Fibroblast of lung (primary cell): ENCODE results near the gene ANKFN1. TPM values are rescaled to one million over a fixed set of nuclear protein-coding genes. Genes with fewer than 3 reads are reported as not detected.

Experiments
- DNase-seq, 2 donors: peaks; one replicate each; pipeline versions ENCODE4 v3.0.0 to v3.0.0-alpha.2; 2010; ENCODE audit warnings: low read depth in 2 of 2
- H2AFZ ChIP-seq: 2 replicates; pipeline ENCODE4 v1.5.1; 2012; ENCODE audit warnings: low read length, control low read depth, inconsistent platforms
- H3K27ac ChIP-seq: 2 replicates; pipeline ENCODE4 v1.5.1; 2011; ENCODE audit warnings: low read length, control low read depth; ENCODE audit not compliant: insufficient read depth
- H3K27me3 ChIP-seq: 2 replicates; pipeline ENCODE4 v1.5.1; 2011; ENCODE audit warnings: mild to moderate bottlenecking, low read length; ENCODE audit not compliant: control insufficient read depth, insufficient read depth
- H3K36me3 ChIP-seq: 2 replicates; pipeline ENCODE4 v1.5.1; 2011; ENCODE audit warnings: low read length; ENCODE audit not compliant: control insufficient read depth, insufficient read depth
- H3K4me1 ChIP-seq: 2 replicates; pipeline ENCODE4 v1.5.1; 2011; ENCODE audit warnings: low read length; ENCODE audit not compliant: control insufficient read depth, insufficient read depth; ENCODE audit errors: extremely low read depth
- H3K4me2 ChIP-seq: 2 replicates; pipeline ENCODE4 v1.5.1; 2011; ENCODE audit warnings: low read length, control low read depth; ENCODE audit not compliant: insufficient read depth; ENCODE audit errors: extremely low read depth
- H3K4me3 ChIP-seq, 4 experiments: fragments of 200-600 bp in 1 of 4; sonication (generic) in 1 of 4; replicated peaks in 1 of 4; 2 replicates each; pipeline ENCODE4 v1.5.1; 2011 to 2016; ENCODE audit warnings: low read length in 4 of 4, low read depth in 3 of 4, mild to moderate bottlenecking in 3 of 4, control low read depth in 2 of 4, inconsistent platforms in 1 of 4, mixed read lengths in 1 of 4; ENCODE audit not compliant: insufficient read depth in 1 of 4; ENCODE audit errors: control extremely low read depth in 1 of 4
- H3K79me2 ChIP-seq: 2 replicates; pipeline ENCODE4 v1.5.1; 2012; ENCODE audit warnings: mild to moderate bottlenecking, low read length, inconsistent platforms; ENCODE audit not compliant: control insufficient read depth, insufficient read depth
- H3K9ac ChIP-seq: 2 replicates; pipeline ENCODE4 v1.5.1; 2011; ENCODE audit warnings: mild to moderate bottlenecking, low read length, control low read depth; ENCODE audit not compliant: insufficient read depth
- H3K9me3 ChIP-seq: 2 replicates; pipeline ENCODE4 v1.5.1; 2012; ENCODE audit warnings: low read depth, low read length; ENCODE audit not compliant: control insufficient read depth, insufficient read depth
- H4K20me1 ChIP-seq: 2 replicates; pipeline ENCODE4 v1.5.1; 2011; ENCODE audit warnings: low read length; ENCODE audit not compliant: control insufficient read depth, insufficient read depth; ENCODE audit errors: extremely low read depth
- CTCF ChIP-seq, 2 donors: IDR thresholded peaks in 1 of 2; conservative IDR thresholded peaks in 1 of 2; 1 replicate in 1 of 2; 2 replicates in 1 of 2; pipeline ENCODE4 v1.5.1; 2011 to 2012; ENCODE audit warnings: low read length in 2 of 2, control low read depth in 1 of 2, inconsistent platforms in 1 of 2, low read depth in 1 of 2, mild to moderate bottlenecking in 1 of 2
- EZH2 ChIP-seq: IDR thresholded peaks from 2 replicates; pipeline ENCODE4 v1.5.1; 2012; ENCODE audit warnings: low read length, control low read depth, mild to moderate bottlenecking; ENCODE audit errors: missing control alignments
- polyA plus RNA-seq, 2 donors: library from polyadenylated mRNA; depleted of rRNA in 1 of 2; stranded (reverse) in 1 of 2; unstranded in 1 of 2; fragments of >200 nt; gene quantifications; 2 replicates each; pipeline ENCODE4 v1.2.1, GENCODE V29; 2011 to 2012; ENCODE audit warnings: missing spikeins in 1 of 2
- total RNA-seq: library from RNA; depleted of rRNA; stranded (reverse); fragments of >200 nt; gene quantifications from 2 replicates; pipeline ENCODE4 v1.2.1, GENCODE V29; 2014

The ANKFN1 gene
- total and polyA plus RNA-seq, 2 donors (not counting 1 experiment from before 2014, with no cell fraction given), result 0.19 TPM; not detected in 1

DNA sequence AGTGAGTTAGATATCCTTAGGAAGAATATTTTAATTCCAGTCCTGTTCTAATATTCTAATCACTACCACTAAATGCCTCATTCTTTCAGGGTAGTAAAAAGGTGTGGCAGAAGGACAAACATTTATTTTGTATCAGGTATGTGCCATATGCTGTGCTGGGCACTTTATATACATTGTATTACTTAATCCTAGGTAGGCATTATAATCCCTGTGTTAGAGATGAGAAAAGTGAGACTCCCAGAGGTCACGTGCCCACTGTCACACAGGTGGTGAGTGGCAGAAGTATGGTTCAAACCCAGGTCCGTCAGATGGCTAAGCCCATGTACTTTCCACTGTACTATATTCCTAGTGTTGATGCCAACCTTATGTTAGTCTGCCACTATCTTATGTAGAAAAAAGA lies 335.5 kb downstream of the ANKFN1 start:
- Histone ChIP-seq H3K4me1 (no peaks in the 10 kb centered on the region), H3K9me3 (no peaks in the 10 kb centered on the region), H2AFZ (no peak overlapping the region), H3K27ac (no peak overlapping the region), H3K27me3 (no peaks in the 10 kb centered on the region), H3K79me2 (no peaks in the 10 kb centered on the region), H3K9ac (no peak overlapping the region), H3K4me3 (no peak overlapping the region), H4K20me1 (no peaks in the 10 kb centered on the region), H3K36me3 (no peaks in the 10 kb centered on the region), H3K4me2 (no peak overlapping the region)
- TF ChIP-seq EZH2 (no peak), CTCF (conservative IDR thresholded peaks at IDR 0.05 in 1 of 2, IDR thresholded peaks at IDR 0.05 in 1 of 2; ENCODE audit: low read depth in 1 of 2, low read length in 2 of 2) (no peak)
- no peak for DNase-seq

DNA sequence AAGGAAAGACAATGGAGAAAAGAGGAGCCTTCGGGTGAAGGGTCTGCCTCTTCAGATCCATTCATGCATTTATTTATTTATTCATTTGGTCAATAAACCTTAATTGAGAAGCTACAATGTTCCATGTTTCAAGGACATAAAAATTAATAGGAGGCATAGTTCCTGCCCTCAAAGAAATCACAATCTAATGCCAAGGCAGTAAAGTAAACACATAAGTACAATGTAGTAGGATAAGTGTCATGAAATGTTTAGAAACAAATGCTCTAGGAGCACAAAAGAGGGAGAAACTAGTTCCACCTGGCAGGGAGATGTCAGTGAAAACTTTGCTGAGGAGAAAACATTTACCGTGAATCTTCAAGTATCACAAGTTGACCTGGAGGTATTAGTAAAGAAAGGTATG lies 336.7 kb downstream of the ANKFN1 start:
- Histone ChIP-seq H3K36me3 (no peaks in the 10 kb centered on the region), H3K27ac (no peak overlapping the region), H3K4me3 (no peak overlapping the region), H3K4me2 (no peak overlapping the region), H4K20me1 (no peaks in the 10 kb centered on the region), H3K4me1 (no peaks in the 10 kb centered on the region), H3K9me3 (no peaks in the 10 kb centered on the region), H3K79me2 (no peaks in the 10 kb centered on the region), H3K9ac (no peak overlapping the region), H3K27me3 (no peaks in the 10 kb centered on the region), H2AFZ (no peak overlapping the region)
- TF ChIP-seq EZH2 (no peak), CTCF (conservative IDR thresholded peaks at IDR 0.05 in 1 of 2, IDR thresholded peaks at IDR 0.05 in 1 of 2; ENCODE audit: low read depth in 1 of 2, low read length in 2 of 2) (no peak)
- DNase-seq, result no peak

- Histone ChIP-seq H3K27me3 (no peaks in the 10 kb centered on the region), H3K27ac (no peak overlapping the region), H3K4me1 (no peaks in the 10 kb centered on the region), H3K9ac (no peak overlapping the region), H3K4me2 (no peak overlapping the region), H2AFZ (no peak overlapping the region), H3K36me3 (no peaks in the 10 kb centered on the region), H3K4me3 (no peak overlapping the region), H3K9me3 (no peaks in the 10 kb centered on the region), H4K20me1 (no peaks in the 10 kb centered on the region), H3K79me2 (no peaks in the 10 kb centered on the region)
- no peak for TF ChIP-seq CTCF (conservative IDR thresholded peaks at IDR 0.05 in 1 of 2, IDR thresholded peaks at IDR 0.05 in 1 of 2; ENCODE audit: low read depth in 1 of 2, low read length in 2 of 2)
- TF ChIP-seq EZH2, result no peak
- DNase-seq, result no peak
Measured at GRCh38 chr17:56495556-56495955, 342.3 kb downstream of the ANKFN1 start.
